ENCODE measurements around the gene GORASP1. TPM values are rescaled to one million over a fixed set of nuclear protein-coding genes. Genes with fewer than 3 reads are reported as not detected.

Gene GORASP1
- total RNA-seq (2022; extraction: Qiagen RNA extraction): 28.0 to 34.2 TPM (median 34.0 TPM) in 5 replicates

GRCh38 chr3:39107388-39108199 lies at the start of gene GORASP1, which contains the start of gene TTC21A:
Gene GORASP1 (minus strand): TSS chr3:39107627. CDS start chr3:39107541, 86 bp downstream.
Gene TTC21A (plus strand): TSS chr3:39107680. CDS start chr3:39107838, 158 bp downstream.

DNA sequence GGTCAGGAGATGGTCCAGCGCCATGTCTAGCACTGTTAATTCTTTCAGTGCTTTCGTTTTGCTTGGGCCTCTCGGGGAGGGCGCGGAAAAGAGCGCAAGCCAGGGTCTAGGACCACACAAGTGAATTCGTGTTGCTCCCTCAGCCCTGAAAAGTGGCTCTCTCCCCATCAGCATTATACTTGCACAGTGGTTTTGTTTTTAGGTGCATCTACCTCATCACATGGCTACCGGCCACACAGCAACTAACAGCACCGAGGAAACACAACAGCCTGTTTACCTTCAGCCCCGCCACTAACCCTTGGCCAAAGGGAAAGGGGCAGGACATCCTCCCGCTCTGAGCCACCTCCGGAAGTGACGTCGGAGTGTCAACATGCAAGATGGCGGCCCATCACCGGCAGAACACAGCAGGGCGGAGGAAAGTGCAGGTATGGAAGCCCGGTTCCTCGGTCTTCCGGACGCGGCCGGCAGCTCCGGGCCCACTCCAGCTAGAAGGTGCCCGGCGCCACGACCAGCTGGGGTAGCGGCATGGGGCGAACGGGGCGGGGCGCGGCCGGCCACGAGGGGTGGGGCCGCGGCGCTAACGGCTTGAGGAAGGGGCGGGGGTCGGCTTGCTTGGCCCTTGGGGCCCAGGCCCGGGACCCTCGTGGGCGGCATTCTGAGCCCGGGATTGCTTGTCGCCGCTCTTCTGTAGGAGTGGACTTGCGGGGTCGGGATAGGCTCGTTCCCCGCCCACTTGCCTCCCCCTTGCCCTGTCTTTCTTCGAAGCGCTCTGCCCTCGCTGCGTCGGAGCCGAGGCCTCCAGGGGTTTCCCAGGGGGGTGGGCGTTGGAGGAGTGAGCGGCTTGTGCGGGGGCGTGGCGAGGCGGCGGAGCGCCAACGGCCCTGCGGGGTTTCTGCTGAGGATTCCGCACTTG lies 55.5 kb downstream of the GORASP1 start, which contains the start of the genes SCN11A and WDR48:
SCN11A (minus strand) TSS at position 296 of the 913 bp plus-strand sequence. CDS start 101,582 bp downstream, outside the sequence.
WDR48 (plus strand) TSS at position 368 of the 913 bp plus-strand sequence; CDS start at position 378, 10 bp downstream.

Other genes with a start within 250 kb of the GORASP1 start
- not detected in 5 replicates for gene SCN11A, start 55.7 kb downstream of the GORASP1 start, total RNA-seq (2022; extraction: Qiagen RNA extraction)
- 16.8 to 26.9 TPM (median 21.3 TPM) in 5 replicates for gene WDR48, start 55.6 kb downstream of the GORASP1 start, total RNA-seq (2022; extraction: Qiagen RNA extraction)
- 1.9 to 2.3 TPM (median 2.3 TPM) in 5 replicates for gene TTC21A, start 53 bp upstream of the GORASP1 start, total RNA-seq (2022; extraction: Qiagen RNA extraction)
- 18.3 to 23.7 TPM (median 20.1 TPM) in 5 replicates for gene CSRNP1, start 46.0 kb upstream of the GORASP1 start, total RNA-seq (2022; extraction: Qiagen RNA extraction)
- gene XIRP1, start 85.0 kb upstream of the GORASP1 start, total RNA-seq (2022; extraction: Qiagen RNA extraction): 0.10 to 0.16 TPM (median 0.14 TPM) in 5 replicates
- gene CX3CR1, start 172.4 kb upstream of the GORASP1 start, total RNA-seq (2022; extraction: Qiagen RNA extraction): 0.06 to 0.09 TPM (median 0.07 TPM) in 3 of 5 replicates, not detected in the others
- gene CCR8, start 222.1 kb upstream of the GORASP1 start, total RNA-seq (2022; extraction: Qiagen RNA extraction): not detected in 5 replicates

Data from A549 treated with Hydrocortisone at 1 μM for 4 hours (cell line).